IPS-18a (cell line): ENCODE measurements around the gene APIP.
"Not testable (repeated sequence)": the region's sequence is repeated elsewhere in the genome, so short reads cannot be mapped to it uniquely, and the experiment has no call there.

Experiments
- H3K27ac ChIP-seq: one replicate; pipeline ENCODE4 v1.5.1; 2013; ENCODE audit warnings: low read length
- H3K27me3 ChIP-seq: one replicate; pipeline ENCODE4 v1.6.1; 2013; ENCODE audit warnings: mild to moderate bottlenecking, low read length; ENCODE audit not compliant: control insufficient read depth, insufficient read depth
- H3K36me3 ChIP-seq: one replicate; pipeline ENCODE4 v1.6.1; 2013; ENCODE audit warnings: low read depth, low read length; ENCODE audit not compliant: control insufficient read depth
- H3K4me1 ChIP-seq: one replicate; pipeline ENCODE4 v1.6.1; 2013; ENCODE audit warnings: low read depth, low read length; ENCODE audit not compliant: control insufficient read depth
- H3K4me3 ChIP-seq: one replicate; pipeline ENCODE4 v1.5.1; 2013; ENCODE audit warnings: low read length
- H3K9ac ChIP-seq: one replicate; pipeline ENCODE4 v1.6.1; 2013; ENCODE audit warnings: mild to moderate bottlenecking, low read length, moderate library complexity
- H3K9me3 ChIP-seq: one replicate; pipeline ENCODE4 v1.6.1; 2013; ENCODE audit warnings: low read depth, low read length; ENCODE audit not compliant: control insufficient read depth

The APIP gene

GRCh38 chr11:34899633-34900016, 16.6 kb downstream of the APIP start:
- Histone ChIP-seq H3K27ac (no peak overlapping the region), H3K36me3 (peaks cover 4% of the 10 kb centered on the region), H3K9me3 (peaks cover 27% of the 10 kb centered on the region), H3K4me3 (no peak overlapping the region), H3K27me3 (no peaks in the 10 kb centered on the region), H3K4me1 (no peaks in the 10 kb centered on the region), H3K9ac (no peak overlapping the region)

GRCh38 chr11:34898474-34898873, 17.7 kb downstream of the APIP start:
- no peaks in the 10 kb centered on the region for H3K4me1 ChIP-seq
- H3K27ac ChIP-seq = no peak overlapping the region
- no peak overlapping the region for H3K9ac ChIP-seq
- no peaks in the 10 kb centered on the region for H3K27me3 ChIP-seq
- no peak overlapping the region for H3K4me3 ChIP-seq
- peaks cover 4% of the 10 kb centered on the region for H3K36me3 ChIP-seq
- peaks cover 27% of the 10 kb centered on the region for H3K9me3 ChIP-seq

DNA sequence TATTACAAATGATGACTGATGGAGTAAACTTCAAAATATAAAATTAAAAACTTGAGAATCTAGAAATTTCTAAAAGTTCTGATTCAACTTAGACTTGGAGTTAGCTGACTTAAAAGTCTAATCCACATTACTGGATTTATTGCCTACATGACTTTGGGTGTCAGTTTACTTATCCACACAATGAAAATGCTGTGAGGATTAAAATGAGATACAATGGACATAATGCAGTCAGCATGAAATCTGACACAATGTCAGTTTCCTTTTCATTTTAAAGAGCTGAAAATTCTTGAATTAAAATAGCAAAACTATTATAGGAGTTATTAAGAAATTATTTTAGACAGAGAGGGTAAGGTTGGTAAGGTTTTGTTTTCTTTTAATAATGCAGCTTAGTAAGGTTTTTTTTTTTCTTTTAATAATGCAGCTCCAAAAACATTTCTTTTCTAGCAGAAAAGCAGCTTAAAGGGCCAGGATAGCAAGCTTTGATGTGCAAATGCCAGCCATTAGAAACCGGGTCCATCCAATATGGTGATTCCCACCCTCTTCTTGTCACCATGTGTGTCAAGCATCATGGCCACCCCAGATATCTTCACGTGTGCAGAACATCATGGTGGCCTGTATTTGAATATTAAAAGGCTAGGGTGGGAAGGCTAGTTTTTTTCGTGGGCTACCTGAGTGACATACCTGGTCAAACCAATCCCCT, 18.9 kb downstream of the APIP start:
- Histone ChIP-seq H3K27ac (no peak overlapping the region), H3K4me3 (no peak overlapping the region), H3K4me1 (no peaks in the 10 kb centered on the region), H3K36me3 (peaks cover 4% of the 10 kb centered on the region), H3K9me3 (peaks cover 27% of the 10 kb centered on the region), H3K9ac (no peak overlapping the region), H3K27me3 (no peaks in the 10 kb centered on the region)

- not testable (repeated sequence) for H3K27me3 ChIP-seq, H3K27ac ChIP-seq, H3K4me1 ChIP-seq, H3K4me3 ChIP-seq, H3K36me3 ChIP-seq, H3K9ac ChIP-seq
- H3K9me3 ChIP-seq = peaks cover 27% of the 10 kb centered on the region
Measured at GRCh38 chr11:34896191-34896590, 20.0 kb downstream of the APIP start.

GRCh38 chr11:34893416-34893815, 22.8 kb downstream of the APIP start:
- Histone ChIP-seq H3K27me3 (no peaks in the 10 kb centered on the region), H3K9me3 (peaks cover 4% of the 10 kb centered on the region), H3K4me1 (no peaks in the 10 kb centered on the region), H3K36me3 (no peaks in the 10 kb centered on the region), H3K9ac (no peak overlapping the region), H3K27ac (no peak overlapping the region), H3K4me3 (no peak overlapping the region)

- no peaks in the 10 kb centered on the region for H3K9me3 ChIP-seq
- H3K4me3 ChIP-seq = no peak overlapping the region
- H3K9ac ChIP-seq = no peak overlapping the region
- H3K4me1 ChIP-seq = no peaks in the 10 kb centered on the region
- H3K36me3 ChIP-seq = peaks cover under 1% of the 10 kb centered on the region
- H3K27ac ChIP-seq = no peak overlapping the region
- H3K27me3 ChIP-seq = no peaks in the 10 kb centered on the region
Measured at GRCh38 chr11:34891611-34892010, 24.6 kb downstream of the APIP start.

DNA sequence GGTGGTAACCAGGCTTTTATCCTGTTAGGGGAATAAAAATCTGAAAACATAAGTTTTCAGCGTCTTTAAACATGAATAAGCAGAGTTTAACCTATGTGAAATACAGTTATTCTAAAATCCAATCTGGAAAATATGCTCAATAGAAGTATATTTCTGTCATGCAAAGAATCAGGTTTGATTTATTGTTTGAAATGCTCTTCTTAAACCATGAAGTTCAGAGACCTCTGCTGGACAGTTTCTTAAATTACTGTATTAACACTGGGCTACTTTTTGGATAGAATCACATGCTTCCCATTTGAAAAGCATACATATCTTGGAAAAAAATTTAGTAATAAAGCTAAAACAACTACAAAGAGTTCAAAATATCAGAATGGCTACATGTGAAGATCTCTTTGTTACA, 25.4 kb downstream of the APIP start:
- no peaks in the 10 kb centered on the region for H3K27me3 ChIP-seq
- peaks cover 3% of the 10 kb centered on the region for H3K36me3 ChIP-seq
- no peak overlapping the region for H3K27ac ChIP-seq
- no peaks in the 10 kb centered on the region for H3K9me3 ChIP-seq
- H3K9ac ChIP-seq = no peak overlapping the region
- H3K4me1 ChIP-seq = no peaks in the 10 kb centered on the region
- H3K4me3 ChIP-seq = no peak overlapping the region

- Histone ChIP-seq H3K36me3 (peaks cover 3% of the 10 kb centered on the region), H3K4me1 (no peaks in the 10 kb centered on the region), H3K27ac (no peak overlapping the region), H3K9me3 (no peaks in the 10 kb centered on the region), H3K27me3 (no peaks in the 10 kb centered on the region), H3K4me3 (no peak overlapping the region), H3K9ac (no peak overlapping the region)
Measured at GRCh38 chr11:34890089-34890488, 26.1 kb downstream of the APIP start.

- Histone ChIP-seq H3K36me3 (peaks cover 8% of the 10 kb centered on the region), H3K4me1 (no peaks in the 10 kb centered on the region), H3K27me3 (no peaks in the 10 kb centered on the region), H3K4me3 (no peak overlapping the region), H3K9ac (no peak overlapping the region), H3K27ac (no peak overlapping the region), H3K9me3 (no peaks in the 10 kb centered on the region)
Measured at GRCh38 chr11:34887260-34887659, 28.9 kb downstream of the APIP start.

DNA sequence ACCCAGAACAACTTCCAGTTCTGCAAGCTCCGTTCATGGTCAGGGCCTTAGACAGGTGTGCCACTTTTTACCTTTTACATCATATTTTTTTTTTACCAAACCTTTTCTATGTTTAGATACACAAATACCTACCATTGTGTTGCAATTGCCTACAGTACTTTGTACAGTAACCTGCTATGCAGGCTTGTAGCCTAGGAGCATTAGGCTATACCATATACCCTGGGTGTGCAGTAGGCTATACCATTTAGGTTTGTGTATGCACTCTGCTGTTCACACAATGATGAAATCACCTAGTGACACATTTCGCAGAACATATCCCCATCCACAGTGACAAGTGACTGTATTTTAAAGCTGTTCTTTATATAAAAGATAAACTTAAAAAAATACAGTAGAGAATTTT, 29.6 kb downstream of the APIP start:
- H3K9me3 ChIP-seq = no peaks in the 10 kb centered on the region

GRCh38 chr11:34881900-34882299, 34.3 kb downstream of the APIP start:
- Histone ChIP-seq H3K27ac (no peak overlapping the region), H3K9ac (no peak overlapping the region), H3K4me1 (no peaks in the 10 kb centered on the region), H3K4me3 (no peak overlapping the region), H3K36me3 (peaks cover 23% of the 10 kb centered on the region), H3K27me3 (no peaks in the 10 kb centered on the region), H3K9me3 (no peaks in the 10 kb centered on the region)

More for the DNA sequence above, 29.6 kb downstream of the APIP start:
- H3K9ac ChIP-seq = no peak overlapping the region
- H3K4me3 ChIP-seq = no peak overlapping the region
- no peak overlapping the region for H3K27ac ChIP-seq
- peaks cover 12% of the 10 kb centered on the region for H3K36me3 ChIP-seq
- no peaks in the 10 kb centered on the region for H3K4me1 ChIP-seq
- no peaks in the 10 kb centered on the region for H3K27me3 ChIP-seq

GRCh38 chr11:34877375-34877975, 38.7 kb downstream of the APIP start:
- H3K4me1 ChIP-seq = no peaks in the 10 kb centered on the region
- no peaks in the 10 kb centered on the region for H3K27me3 ChIP-seq
- peaks cover 15% of the 10 kb centered on the region for H3K36me3 ChIP-seq
- no peak overlapping the region for H3K27ac ChIP-seq
- no peaks in the 10 kb centered on the region for H3K9me3 ChIP-seq
- no peak overlapping the region for H3K9ac ChIP-seq
- H3K4me3 ChIP-seq = no peak overlapping the region
